Inflammatory macrophage (primary cell): ENCODE data around the gene DEAF1.
A peak's percentile ranks its signal among the peaks of the same experiment; 100 is the strongest.
"Not testable (repeated sequence)": the region's sequence is repeated elsewhere in the genome, so short reads cannot be mapped to it uniquely, and the experiment has no call there.

Experiments
- DNase-seq, 2 donors: peaks; one replicate each; pipeline ENCODE4 v3.0.0-alpha.2; 2020 to 2022

DEAF1 gene

GRCh38 chr11:699116-699508 lies 4.1 kb upstream of the DEAF1 start:
- DNase-seq: no peak

- DNase-seq: no peak
Observed at GRCh38 chr11:698493-699115, 3.6 kb upstream of the DEAF1 start.

GRCh38 chr11:697811-698311 lies 2.8 kb upstream of the DEAF1 start:
- DNase-seq: peak in 1 of 2 donors; percentile 20

GRCh38 chr11:696955-697491 lies 2.0 kb upstream of the DEAF1 start:
- DNase-seq: peak; percentile 79 to 87

- peak; percentile 99 to 100 for DNase-seq
Observed at GRCh38 chr11:695538-696248, 671 bp upstream of the DEAF1 start, which contains the start of gene TMEM80. Gene TMEM80 (plus strand): TSS chr11:695816. CDS start chr11:695828, 12 bp downstream.

- DNase-seq: no peak
Observed at GRCh38 chr11:695288-695537, 191 bp upstream of the DEAF1 start.

GRCh38 chr11:693887-694562 lies 997 bp downstream of the DEAF1 start:
- no peak for DNase-seq

GRCh38 chr11:693415-693831 lies 1.6 kb downstream of the DEAF1 start:
- DNase-seq: peak; percentile 16 to 27

- DNase-seq: no peak
Observed at GRCh38 chr11:692824-693414, 2.1 kb downstream of the DEAF1 start.

GRCh38 chr11:691710-692590 lies 3.1 kb downstream of the DEAF1 start:
- DNase-seq: no peak

- no peak for DNase-seq
Observed at GRCh38 chr11:690738-691633, 4.0 kb downstream of the DEAF1 start.

- DNase-seq: not testable (repeated sequence)
Observed at GRCh38 chr11:690244-690643, 4.8 kb downstream of the DEAF1 start.

- DNase-seq: no peak
Observed at GRCh38 chr11:689625-690024, 5.4 kb downstream of the DEAF1 start.

GRCh38 chr11:688681-689080 lies 6.3 kb downstream of the DEAF1 start:
- DNase-seq: no peak

- DNase-seq: no peak
Observed at GRCh38 chr11:687751-688150, 7.3 kb downstream of the DEAF1 start.

- DNase-seq: no peak
Observed at GRCh38 chr11:686451-687243, 8.4 kb downstream of the DEAF1 start.

GRCh38 chr11:680970-681369 lies 14.1 kb downstream of the DEAF1 start:
- DNase-seq: no peak

GRCh38 chr11:680476-680875 lies 14.5 kb downstream of the DEAF1 start:
- no peak for DNase-seq

GRCh38 chr11:679271-680207 lies 15.5 kb downstream of the DEAF1 start:
- no peak for DNase-seq
